GM18517 (cell line): ENCODE data around the gene STIL.

Experiments
- ATAC-seq: cut with Tn5 transposase; IDR thresholded peaks from one replicate; pipeline ENCODE4 v1.9.1; 2021; ENCODE audit warnings: mild to moderate bottlenecking, moderate library complexity; ENCODE audit not compliant: unreplicated experiment

STIL gene

DNA sequence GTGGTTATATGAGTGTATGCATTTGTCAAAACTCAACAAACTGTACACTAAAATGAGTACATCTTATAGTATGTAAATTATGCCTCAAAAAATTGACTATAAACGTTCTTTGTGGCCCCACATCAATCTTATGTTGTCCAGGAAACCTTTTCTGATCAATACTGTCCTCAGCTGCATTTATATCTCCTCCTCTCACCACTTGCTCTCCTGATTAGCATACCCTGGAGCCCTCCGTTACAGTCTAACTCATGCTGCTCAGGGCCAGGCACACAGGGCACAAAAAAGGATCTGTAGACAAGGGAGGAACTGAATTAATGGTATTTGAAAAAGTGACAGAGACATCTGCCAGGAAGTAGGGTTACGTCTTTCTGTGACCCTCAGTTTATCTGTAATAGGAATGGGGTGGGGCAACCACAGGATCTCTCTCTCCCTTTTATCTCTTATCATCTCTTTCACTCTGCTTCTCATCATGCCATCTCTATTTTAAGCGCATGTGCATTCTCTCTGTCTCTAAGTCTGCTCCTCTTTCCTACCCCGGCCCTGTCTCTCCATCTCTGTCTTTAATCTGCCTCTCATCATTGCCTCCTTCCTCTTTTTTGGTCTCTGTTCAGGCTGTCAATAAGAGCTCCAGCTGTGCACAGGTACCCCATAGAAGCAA, 74.9 kb downstream of the STIL start:
- ATAC-seq, result no peak

DNA sequence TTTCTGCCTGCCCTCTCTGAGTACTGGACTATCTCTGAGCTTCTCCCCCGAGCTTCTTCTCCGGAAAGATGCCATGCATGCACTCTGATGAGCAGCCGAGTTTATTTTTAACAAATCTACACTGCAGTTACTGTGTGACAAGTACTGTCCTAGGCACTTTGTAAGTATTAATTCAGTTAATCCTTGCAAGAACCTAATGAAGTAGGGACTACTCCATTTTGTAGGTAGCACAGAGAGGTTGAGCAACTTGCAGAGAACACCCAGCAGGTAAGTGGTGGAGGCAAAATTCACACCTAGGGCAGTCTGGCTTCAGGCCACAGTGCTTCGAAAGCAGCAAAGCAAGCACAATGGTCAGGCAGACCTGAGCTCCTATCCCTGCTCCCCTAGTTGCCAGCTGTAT, 78.1 kb downstream of the STIL start:
- no peak for ATAC-seq

DNA sequence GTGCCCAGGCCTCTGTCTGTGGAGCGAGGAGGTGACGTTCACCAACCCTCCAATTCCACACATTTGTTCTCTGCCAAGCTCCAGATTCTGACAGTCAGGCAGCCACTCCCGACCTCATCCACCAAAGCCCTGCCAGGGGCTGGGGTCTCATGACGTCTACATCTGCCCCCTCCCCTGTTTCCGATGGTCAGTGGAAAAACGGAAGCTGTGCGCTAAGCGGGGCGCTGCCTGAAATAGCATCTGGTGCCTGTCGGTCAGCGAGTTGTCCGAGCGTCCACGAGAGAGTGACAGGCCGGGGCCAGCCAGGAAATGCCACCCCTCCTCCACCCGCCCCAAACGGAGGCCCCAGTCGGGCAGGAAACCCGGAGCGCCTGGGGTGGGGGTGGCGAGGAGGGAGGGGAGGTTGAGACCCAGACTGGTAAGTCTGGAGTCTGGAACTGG, 78.7 kb downstream of the STIL start:
- no peak for ATAC-seq

- ATAC-seq, result no peak
These were observed 80.8 kb downstream of the STIL start for GRCh38 chr1:47233186-47233585.

GRCh38 chr1:47232187-47232874, 81.6 kb downstream of the STIL start, which contains the start of gene TAL1:
Gene TAL1, minus strand, starts transcription at chr1:47232225. Its CDS starts 6,337 bp downstream, at chr1:47225888.
- ATAC-seq, result no peak

DNA sequence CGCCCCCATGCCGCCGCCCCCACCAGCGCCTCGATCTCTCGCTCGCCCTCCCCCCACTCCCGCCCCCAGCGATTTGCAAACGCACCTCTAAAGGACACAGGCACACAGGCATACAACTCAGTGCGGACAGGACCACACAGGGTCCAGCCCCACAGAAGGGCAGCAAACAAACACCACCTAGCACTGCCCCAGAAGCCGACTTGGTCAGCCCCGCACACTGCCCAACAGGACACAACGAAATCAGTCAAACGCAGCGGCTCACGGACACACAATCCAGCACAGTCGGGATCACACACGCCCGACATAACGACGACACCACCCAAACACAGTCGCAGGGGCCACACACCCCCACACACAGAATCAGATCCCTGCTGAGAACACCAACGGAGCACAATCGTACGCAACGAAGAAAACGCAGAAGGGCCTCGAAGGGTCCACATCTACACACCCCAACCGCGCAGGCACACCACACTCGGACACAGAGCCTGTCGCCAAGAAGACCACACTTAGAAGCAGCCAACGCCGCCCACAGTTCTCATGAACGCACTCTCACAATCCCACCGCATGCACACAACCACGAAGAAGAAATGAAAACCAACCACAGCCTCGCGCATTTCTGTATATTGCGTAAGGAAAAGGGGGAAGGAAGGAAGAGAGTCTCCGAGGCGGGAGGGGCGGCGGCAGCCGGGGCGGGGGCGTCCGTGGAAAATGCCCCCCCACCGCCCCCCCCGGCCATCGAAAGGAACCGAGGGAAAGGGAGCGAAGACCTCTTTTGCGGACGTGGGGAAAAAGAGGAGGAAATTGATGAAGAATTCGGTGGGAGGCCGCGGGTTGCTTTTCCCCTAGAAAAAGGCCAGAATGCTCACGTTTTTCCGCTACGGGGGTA, 82.4 kb downstream of the STIL start:
- ATAC-seq, result no peak

DNA sequence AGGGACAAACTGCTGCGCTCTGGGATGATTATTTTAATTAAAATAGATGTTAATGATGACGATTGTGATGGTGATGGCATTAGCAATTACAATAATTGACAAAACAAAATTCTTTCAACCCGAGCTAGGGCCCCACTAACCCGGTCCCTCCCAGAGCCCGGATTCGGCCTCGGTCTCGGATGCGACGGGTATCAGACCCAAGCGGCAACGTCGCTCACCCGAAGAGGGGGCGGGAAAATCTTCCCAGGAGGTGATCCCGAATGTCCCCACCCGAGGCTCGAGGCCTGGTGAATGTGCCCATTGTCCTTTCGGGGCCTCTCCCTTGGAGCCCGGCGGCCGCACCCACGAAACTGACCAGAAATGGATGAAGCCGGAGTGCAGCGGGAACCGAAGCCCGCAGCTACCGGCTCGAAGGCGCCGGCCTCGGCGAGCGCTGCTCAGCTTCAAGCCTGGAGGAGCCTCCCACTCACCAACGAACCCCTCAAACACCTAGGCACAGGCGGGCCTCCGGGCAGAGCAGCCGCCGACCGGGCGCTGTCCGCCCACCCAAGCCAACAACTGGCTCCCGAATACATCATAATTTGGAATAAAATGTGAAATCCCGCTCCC, 83.2 kb downstream of the STIL start:
- ATAC-seq, result no peak

- no peak for ATAC-seq
These were observed 83.9 kb downstream of the STIL start for GRCh38 chr1:47229886-47230691.

DNA sequence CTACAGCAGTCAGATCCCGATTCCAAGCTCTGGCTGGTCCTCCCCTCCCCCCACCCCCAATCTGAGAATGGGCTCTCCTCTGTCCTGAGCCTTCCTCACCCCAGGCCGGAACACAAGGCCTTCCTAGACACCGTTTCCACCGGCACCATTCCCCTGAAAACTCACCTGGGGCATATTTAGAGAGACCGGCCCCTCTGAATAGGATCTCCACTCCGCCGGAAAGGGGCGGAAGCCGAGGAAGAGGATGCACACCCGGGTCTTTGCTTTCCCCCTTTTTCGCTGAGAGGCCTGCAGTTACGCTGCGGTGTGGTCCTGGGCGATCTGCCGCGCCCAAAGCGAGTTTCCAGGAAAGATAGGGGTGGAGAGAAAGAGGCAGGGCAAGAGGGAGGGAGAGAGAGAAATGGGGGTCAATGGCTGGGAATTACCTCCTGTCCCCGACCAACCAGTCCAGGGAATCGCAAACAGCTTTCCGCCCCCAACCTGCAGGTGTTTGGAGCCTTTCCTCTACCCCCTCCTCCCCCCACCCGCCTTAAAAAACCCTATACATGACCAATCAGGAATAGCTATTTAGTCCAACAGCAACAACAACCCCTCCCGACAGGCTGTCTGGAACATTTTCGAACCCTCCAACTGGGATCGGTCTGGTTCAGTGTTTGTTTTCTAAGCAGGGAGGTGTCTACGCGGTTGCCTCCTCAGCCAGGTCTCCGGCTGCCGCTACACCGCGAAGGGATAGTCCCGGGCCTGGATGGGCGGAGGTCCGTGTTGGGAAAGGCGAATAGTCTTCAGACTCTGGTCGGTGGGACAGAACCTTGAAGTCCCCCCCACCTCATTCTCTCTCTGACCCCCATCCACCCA, 84.7 kb downstream of the STIL start:
- no peak for ATAC-seq

DNA sequence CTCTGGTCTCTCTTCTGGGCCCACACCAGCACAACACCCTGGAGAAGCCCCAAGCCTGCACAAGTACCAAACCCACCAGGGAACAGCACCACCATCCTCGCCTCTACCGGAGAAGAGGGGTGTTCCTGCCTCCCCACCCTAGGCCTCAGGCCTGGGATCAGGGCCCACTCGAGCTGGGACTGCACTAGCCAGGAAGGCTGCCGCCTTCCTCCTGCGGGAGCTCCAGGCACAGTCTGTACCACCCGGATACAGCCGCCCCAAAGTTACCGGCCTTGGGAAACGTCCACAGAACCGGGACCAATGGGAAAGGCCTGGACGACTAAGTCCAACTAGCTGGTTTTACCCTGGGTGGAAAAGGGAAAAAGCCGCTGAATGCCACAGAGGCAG, 85.3 kb downstream of the STIL start:
- no peak for ATAC-seq

GRCh38 chr1:47227341-47228232, 86.4 kb downstream of the STIL start:
- ATAC-seq, result no peak

DNA sequence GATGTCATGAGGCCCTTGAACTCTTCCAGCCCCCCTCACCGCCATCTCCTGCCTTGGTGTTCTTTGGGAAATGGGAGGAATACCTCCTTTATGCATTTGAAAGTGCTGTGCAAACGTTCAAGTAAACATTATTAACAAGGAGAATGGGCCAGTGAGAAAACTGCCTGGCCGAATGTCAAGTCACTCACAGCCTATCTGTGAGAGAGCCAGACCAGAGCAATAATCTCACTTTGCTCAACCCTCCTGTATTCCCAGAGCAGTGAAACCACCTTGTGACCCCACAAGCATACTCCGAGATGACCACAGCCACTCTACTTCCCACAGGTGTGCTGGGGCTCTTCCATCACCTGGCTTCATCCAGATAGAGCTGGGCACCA, 87.1 kb downstream of the STIL start:
- ATAC-seq, result no peak

DNA sequence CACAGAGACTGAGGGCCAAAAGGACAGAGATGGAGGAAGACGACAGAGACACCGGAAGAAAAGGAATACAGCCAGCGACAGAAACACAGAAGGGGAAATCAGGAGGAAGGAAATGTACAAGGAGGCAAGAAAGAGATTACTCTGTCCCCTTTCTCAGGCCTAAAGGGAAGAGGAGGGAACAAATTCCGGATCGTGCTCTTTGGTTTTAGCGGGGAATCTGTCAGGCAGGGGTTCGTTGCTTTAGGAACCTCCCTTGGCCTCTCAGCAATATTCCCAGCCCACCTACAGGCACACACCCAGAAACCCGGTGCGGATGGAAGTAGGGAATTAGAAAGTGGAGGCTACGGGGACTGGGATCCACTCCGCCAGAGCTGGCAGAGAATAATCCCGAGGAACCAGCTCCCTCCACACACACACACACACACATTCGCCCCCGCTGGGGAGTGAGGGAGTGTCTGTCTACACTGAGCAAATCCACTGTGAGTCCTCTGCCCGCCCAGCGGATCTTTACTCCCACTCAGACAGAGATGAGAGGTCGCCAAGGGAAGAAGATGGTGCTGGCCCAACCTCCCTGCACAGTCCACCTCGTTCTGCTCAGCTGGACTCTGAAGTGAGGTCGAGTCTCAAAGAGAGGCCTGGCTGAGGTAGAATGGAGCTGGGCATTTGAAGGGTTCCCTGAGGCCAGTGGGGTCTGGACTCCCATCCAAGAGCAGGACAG, 87.7 kb downstream of the STIL start:
- no peak for ATAC-seq

DNA sequence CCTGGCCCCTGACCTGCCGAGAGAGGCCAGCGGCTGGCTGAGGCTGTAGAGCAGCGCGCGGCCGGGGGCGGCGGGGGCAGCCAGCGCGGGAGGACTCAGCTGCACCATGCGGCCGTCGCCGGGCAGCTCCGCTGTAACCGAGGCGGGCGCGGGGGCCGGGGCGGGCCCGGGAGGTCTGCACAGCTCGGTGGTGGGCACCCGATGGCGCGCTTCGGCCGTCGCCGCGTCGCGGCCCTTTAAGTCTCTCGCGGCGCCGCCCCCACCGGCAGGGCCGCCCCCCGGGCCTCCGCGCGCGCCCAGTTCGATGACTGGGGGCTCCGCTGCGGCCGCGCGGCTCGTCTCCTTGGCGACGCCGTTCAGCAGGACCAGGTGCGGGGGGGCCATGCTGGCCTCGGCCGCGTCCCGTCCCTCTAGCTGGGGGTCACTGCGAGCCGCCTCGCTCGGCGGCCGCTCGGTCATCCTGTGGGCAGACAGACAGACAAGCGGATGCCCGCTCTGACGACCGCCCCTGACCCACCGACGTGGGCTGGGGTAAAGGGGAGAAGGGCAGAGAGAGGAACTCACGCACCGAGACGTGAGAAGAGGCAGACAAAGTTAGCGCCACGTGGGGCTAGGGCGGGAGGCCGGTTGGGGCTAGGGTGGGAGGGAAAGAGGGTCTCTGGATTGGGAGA, 88.4 kb downstream of the STIL start:
- ATAC-seq, result no peak

- ATAC-seq, result no peak
These were observed 89.1 kb downstream of the STIL start for GRCh38 chr1:47224676-47225399.

- ATAC-seq, result no peak
These were observed 89.8 kb downstream of the STIL start for GRCh38 chr1:47223921-47224675.
